Stimulated activated CD8-positive, alpha-beta memory T cell treated with anti-CD3 and anti-CD28 coated beads, Interleukin-15, amount 100 ng/mL, for 24 hours (primary cell): Measurements from ENCODE around the gene TTC7B.

ENCODE experiments used
- DNase-seq: peaks from one replicate; pipeline ENCODE4 v3.0.0-alpha.2; 2020; ENCODE audit warnings: low read depth

Gene TTC7B

DNA sequence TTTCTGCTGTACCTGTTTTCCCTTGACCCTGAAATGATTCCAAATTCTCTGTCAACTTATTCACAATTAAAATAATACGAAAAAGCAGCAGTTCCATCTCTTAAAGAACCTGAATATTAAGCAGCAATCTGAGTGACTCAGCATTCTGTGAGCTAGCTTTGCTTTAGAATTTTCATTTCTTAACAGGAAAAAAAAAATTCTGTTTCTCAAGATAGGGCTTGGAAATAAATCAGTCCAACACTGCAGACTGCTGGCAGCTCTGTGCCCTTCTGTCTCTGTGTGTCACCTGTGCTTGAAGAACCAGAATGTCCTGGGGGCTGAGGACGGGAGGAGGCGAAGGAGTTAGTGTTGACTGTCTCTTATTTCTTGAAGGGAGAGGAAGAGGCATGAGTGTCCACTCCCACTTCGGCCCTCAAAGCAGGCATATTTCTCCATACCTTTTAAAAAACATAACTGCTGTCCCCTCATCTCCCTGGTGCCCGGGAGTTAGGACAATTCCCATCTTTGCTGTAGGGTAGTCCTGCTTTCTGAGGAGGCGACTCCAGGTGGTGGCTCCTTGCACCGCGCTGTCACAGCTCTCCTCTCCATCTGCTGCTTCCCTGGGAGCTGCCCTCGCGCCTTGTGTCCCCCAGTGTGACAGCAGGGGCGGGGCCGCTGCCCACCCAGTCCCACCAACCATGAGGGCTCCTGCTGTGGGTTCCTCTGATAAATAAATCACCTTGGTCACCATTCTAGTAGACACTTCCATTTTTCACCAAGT lies 216.3 kb downstream of the TTC7B start:
- no peak for DNase-seq

GRCh38 chr14:90599339-90599738 lies 216.9 kb downstream of the TTC7B start:
- DNase-seq, result no peak

DNA sequence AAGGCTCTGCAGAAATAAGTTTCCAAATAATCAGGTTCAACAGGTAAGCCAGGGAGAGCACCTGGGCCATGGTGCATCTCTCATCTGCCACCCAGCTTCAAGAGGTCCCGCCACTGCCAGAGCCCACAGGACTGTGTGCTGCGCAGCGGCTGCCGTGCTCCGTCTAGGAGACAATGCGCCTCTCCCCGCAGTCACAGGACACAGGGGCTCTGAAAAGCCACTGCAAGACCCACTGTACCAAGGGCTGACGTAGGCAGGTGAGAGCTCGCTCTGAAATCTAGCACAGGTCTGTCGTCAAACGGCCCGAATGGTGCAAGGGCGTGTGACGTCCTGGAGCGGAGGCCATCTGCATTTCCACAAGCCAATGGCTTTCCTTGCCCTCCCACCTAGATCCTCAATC lies 218.3 kb downstream of the TTC7B start:
- no peak for DNase-seq

DNA sequence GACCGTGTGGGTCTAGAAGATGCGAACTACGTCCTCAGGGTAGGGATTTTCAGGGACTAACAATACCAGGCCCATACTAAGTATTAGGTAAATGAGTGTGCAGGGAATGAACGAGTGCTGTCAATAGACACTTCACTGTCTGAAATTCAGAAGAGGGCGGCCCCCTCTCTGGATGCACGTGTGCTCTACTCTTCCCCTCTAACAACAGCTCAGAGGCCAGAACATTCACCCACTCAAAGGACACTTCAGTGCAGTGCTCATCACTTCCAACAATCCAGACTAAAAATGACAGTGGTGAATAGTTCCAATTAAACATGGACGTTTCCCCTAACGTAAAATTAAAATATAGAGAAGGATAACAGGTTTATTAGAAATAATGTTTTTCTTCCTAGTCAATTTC lies 219.5 kb downstream of the TTC7B start:
- no peak for DNase-seq

DNA sequence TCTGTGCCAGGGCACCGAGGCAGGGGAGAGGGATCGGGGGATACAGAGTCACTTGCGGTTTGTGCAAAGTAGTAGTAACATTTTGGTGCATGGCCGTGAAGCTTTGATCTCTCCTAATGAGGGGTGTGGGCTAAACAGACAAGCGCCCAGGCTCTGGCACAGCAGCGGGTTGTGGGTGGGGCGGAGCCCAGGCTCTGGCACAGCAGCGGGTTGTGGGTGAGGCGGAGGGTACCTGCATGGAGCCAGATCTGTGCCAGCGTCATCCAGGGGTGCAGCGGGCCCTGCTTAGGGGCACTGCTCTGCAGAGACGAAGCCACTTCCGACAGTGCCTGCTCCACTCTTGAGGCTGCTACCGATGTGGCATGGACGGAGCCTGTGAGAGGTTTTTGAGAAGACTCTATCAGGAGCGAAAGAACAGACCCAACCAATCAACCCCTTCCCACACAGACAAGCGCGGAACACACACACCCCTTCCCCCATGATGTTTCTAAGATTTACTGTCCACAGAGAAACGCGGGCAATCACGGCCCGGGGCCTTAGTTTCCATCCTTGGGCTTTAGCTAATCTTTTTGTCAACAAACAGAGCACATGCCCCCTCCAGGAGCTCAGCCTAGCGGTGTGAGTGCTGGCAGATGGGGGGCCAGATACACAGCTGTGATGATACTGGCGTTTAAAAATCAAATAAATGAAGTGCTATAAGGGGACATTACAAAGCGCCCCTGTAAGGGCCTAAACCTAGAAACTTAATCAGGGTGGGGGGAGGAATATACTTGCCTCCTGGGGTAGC lies 222.8 kb downstream of the TTC7B start:
- no peak for DNase-seq

- DNase-seq, result no peak
Observed at GRCh38 chr14:90592655-90593054, 223.6 kb downstream of the TTC7B start.

DNA sequence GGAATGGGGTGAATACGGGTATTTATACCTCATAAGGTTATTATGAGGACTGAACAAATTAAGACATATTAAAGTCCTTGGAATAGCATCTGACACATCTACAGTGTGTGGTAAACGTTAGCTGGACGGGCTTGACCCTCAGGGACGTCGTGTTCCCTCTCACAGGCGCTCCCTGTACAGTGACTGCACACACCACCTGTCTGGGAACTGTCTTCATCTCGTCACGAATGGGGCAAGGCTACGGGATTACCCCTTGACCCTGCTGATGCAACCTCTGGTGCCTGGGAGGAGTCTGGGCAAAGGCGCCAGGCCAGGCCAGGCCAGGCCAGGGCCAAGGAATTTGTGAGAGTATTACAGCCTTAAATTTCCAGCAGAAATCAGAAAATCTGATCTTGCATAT lies 228.3 kb downstream of the TTC7B start:
- no peak for DNase-seq

DNA sequence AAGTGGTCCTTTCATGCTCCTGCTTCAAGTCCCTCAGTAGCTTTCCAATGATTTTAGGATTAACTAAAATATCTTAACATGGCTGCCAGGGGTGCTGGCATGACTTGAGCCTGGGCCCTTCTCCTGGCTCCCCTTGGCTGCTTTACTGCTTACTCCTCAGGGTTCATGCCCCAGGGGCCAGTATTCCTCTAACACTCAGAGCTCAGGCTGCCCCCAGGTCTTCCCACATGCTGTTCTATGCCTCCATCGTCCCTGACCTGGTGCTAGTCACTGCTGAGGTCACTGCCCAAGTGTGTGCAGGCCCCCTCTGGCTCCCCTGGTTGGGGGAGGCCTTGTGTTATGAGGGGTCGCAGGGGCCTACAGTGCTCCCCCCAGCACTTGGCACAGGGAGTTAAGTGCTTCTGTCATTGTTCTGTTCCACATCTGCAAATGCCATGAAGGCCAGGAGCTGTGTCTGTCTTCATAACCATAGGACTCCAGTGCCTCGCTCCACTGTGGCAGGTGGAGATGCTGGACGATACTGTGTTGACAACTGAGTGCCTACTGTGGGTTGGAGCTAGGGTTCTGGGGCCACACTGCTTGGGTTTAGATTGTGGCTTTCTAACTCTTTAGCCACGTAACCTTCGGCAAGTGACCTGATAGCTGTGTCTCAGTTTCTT lies 228.8 kb downstream of the TTC7B start:
- no peak for DNase-seq

- no peak for DNase-seq
Observed at GRCh38 chr14:90585106-90585505, 231.1 kb downstream of the TTC7B start.

DNA sequence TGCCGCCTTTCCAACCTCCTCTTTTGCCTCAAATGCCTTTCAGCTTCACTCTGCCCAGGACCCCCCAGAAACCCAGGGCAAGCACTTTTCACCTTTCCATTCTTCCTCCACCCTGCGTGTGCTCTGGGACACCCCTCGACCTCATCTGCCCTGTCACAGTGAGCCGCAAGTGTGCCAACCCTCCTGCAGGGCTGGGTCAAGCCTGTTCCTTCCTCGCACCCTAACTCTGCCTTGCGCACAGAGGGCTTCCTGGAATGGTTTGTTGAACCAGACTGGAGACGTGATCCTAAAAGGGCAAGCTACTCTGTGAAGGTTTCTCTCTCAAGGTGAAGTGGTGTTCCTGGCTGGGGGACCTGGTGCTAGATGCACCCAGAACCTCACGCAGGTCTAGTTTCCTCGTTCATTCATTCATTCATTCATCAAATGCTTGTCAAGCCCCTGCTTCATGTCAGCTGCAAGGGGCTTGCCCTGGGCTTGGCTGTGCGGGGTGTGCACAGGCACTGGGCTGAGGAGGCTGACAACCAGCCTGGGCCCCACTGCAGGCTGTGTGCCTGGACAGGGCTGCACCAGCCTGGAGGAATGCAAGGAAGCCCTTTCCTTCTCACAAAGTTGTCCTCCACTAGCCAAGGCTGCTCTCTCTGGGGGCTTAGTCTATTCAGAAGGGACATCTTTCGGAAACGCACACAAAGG lies 232.2 kb downstream of the TTC7B start:
- DNase-seq, result no peak

DNA sequence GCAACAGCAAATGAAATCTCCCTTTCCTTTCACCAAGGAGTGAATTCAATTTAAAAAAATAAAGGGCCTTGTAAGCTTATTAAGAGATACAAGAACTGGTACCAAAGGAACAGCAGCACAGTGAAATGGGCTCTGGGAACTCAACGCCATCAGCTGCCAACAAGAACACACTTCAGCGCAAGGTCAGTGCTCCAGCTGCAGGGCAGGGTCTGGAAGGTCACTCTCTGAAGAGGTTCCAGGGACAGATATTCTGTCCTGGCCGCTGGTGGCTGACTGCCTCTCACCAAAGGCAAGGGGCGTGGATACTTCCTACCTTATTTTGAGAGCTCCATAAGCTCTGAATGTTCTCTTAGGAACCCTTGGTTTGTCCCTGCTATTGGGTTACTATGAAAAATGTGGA lies 232.8 kb downstream of the TTC7B start:
- DNase-seq, result no peak

GRCh38 chr14:90582166-90582565 lies 234.1 kb downstream of the TTC7B start:
- no peak for DNase-seq

DNA sequence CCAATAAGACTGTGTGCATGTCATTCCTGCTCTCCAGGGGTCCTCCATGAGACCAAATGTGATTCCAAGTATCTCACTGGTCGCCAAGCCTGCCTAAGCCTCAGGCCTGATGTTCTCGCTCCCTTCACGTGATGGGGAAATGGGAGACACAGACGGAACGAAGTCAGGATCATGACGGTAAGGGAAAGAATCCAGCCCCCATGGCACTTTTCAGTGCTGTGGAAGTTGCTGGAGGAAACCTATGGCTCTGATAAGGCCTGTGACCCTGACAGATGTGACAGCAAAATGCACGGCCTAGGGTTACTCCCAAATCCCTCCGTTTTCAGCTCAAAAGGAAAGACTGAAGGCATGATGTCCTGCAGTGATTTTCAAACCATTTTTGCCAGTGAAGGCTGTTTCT lies 234.5 kb downstream of the TTC7B start:
- DNase-seq, result no peak

GRCh38 chr14:90580377-90581335 lies 235.6 kb downstream of the TTC7B start:
- DNase-seq, result no peak

DNA sequence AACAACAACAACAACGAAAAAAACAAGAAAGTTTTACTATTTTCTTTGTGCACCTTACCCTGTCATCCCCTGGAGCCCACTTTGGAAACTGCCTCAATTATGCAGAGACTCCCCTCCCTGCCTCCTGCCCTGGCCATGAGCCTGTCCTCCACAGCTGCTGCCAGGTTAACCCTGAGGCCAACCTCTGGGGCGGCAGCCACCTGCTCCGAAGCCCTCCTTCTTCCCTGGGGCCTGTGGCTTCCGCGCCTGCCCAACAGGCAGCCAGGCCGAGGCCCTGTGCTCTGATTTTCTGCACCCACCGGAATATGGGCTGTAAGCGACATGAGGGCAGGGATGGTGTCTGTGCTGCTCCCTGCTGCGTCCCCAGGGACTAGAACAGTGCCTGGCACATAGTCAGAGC lies 236.4 kb downstream of the TTC7B start:
- no peak for DNase-seq

DNA sequence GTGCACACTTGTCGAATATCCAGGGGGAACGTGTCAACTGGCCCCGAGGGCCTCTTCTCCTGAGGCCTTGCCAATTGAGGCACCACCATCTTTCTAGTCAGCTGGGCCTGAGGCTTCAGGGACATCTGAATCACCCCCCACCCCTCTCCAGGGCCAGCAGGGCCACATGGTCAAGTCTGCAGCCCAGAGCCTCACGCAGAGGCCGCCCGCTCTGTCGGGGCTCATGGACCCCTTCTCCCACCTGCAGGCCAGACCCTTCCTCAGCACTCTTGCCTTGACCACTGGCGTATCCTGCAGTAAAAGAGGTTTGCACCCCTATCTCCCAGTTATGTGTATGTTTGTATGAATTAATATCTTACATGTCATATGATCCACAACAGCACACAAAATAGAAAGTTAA lies 237.1 kb downstream of the TTC7B start:
- DNase-seq, result no peak

GRCh38 chr14:90578283-90578985 lies 237.8 kb downstream of the TTC7B start:
- DNase-seq, result no peak

GRCh38 chr14:90577661-90578282 lies 238.5 kb downstream of the TTC7B start:
- no peak for DNase-seq

GRCh38 chr14:90576981-90577660 lies 239.1 kb downstream of the TTC7B start:
- no peak for DNase-seq

DNA sequence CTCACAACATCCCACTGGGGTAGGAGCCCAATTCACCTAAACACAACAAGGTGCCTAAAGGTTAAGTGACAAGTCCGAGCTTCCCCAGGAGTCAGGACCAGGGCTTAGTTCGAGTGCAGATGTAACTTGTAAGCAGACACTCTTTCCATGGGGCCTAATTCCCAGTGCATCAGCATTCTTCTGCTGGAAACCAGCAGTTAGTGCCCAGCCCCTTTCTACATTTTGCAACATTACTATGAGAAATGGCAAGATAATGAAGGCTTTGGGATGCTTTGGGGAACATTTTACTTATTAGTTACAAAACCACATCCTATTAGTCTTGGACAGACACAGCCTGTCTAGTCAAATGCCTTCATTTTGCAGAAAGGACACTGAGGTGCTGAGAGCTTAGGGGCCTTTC lies 239.6 kb downstream of the TTC7B start:
- DNase-seq, result no peak
